Activated CD8-positive, alpha-beta memory T cell treated with anti-CD3 and anti-CD28 coated beads, Interleukin-2, amount 10 ng/mL, durations not matched to agents 7 days and 5 days (primary cell): ENCODE results near the gene APOA1. TPM values are rescaled to one million over a fixed set of nuclear protein-coding genes. Genes with fewer than 3 reads are reported as not detected.

Experiments used
- ATAC-seq: fragments of 150-1000 bp; cut with Tn5 transposase; one replicate; pipeline ENCODE4 v1.10.0; 2021; ENCODE audit warnings: moderate library complexity
- CTCF ChIA-PET: fragments of 350-600 bp; sonication (Branson Sonifier 250); formaldehyde crosslinking; loops from one replicate; lab custom pipeline; 2021; ENCODE audit warnings: antibody characterized with exemption; lab: Charles Lee
- DNase-seq: peaks from one replicate; pipeline ENCODE4 v3.0.0-alpha.2; 2020
- H3K27ac Mint-ChIP-seq: one replicate; pipeline ENCODE4 v1.8.0; 2021; ENCODE audit warnings: mild to moderate bottlenecking, mixed read lengths
- H3K27me3 Mint-ChIP-seq: one replicate; pipeline ENCODE4 v1.8.0; 2021; ENCODE audit warnings: mixed read lengths
- H3K36me3 Mint-ChIP-seq: one replicate; pipeline ENCODE4 v1.8.0; 2021; ENCODE audit warnings: mild to moderate bottlenecking, mixed read lengths
- H3K4me1 Mint-ChIP-seq: one replicate; pipeline ENCODE4 v1.8.0; 2021; ENCODE audit warnings: mixed read lengths
- H3K4me3 Mint-ChIP-seq: one replicate; pipeline ENCODE4 v1.8.0; 2021; ENCODE audit warnings: mild to moderate bottlenecking, moderate library complexity, mixed read lengths
- H3K9me3 Mint-ChIP-seq: one replicate; pipeline ENCODE4 v1.8.0; 2022; ENCODE audit warnings: low read depth, mixed read lengths
- total RNA-seq, 2 experiments: library from RNA; stranded (reverse); gene quantifications; one replicate each; pipeline ENCODE4 v1.2.3, GENCODE V29; 2021

Gene APOA1
- total RNA-seq, 2 experiments from 2014 or later: 0.23 TPM; not detected in 1

GRCh38 chr11:116794851-116795250 lies 42.6 kb downstream of the APOA1 start:
- Mint-ChIP-seq H3K36me3 (no peaks in the 10 kb centered on the region), H3K27me3 (peaks cover 9% of the 10 kb centered on the region), H3K27ac (no peak overlapping the region), H3K4me1 (peaks cover 10% of the 10 kb centered on the region), H3K4me3 (no peak overlapping the region), H3K9me3 (no peaks in the 10 kb centered on the region)
- ATAC-seq (no peak), DNase-seq (no peak)
- CTCF ChIA-PET: interaction anchor here (0.9 to 1.1 kb wide), 2 partner anchors 18 to 41 kb away, joined by 3 to 5 read pairs; no protein-coding TSS in a partner anchor

DNA sequence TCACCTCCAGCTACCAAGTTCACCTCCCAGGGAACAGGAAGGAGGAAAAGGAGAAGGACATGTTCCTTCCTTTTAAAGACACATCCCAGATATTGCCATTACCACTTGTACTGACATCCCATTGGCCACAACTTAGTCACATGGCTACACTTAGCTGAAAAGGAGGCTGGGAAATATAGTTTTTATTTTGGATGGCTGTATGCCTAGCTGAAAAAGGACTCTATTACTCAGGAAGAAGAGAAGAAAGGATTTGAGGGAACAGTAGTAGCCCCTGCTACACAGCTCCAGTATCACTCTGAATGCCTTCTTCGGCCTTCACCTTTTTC lies 43.7 kb downstream of the APOA1 start:
- no peak overlapping the region for H3K4me3 Mint-ChIP-seq
- CTCF ChIA-PET: interaction anchor here (4.6 to 9.1 kb wide), 3 partner anchors 41 to 312 kb away, joined by 24 to 187 read pairs (median 99); partner anchors contain the start of genes APOA1 and SIK3
- DNase-seq (no peak), ATAC-seq (no peak)
- no peaks in the 10 kb centered on the region for H3K36me3 Mint-ChIP-seq
- H3K9me3 Mint-ChIP-seq: no peaks in the 10 kb centered on the region
- no peak overlapping the region for H3K27ac Mint-ChIP-seq
- peaks cover 10% of the 10 kb centered on the region for H3K4me1 Mint-ChIP-seq
- peaks cover 3% of the 10 kb centered on the region for H3K27me3 Mint-ChIP-seq

GRCh38 chr11:116792869-116793771 lies 44.3 kb downstream of the APOA1 start:
- ATAC-seq (no peak), DNase-seq (no peak)
- no peaks in the 10 kb centered on the region for H3K36me3 Mint-ChIP-seq
- H3K9me3 Mint-ChIP-seq: no peaks in the 10 kb centered on the region
- CTCF ChIA-PET: interaction anchor here (1.8 to 9.1 kb wide), 7 partner anchors 8 to 385 kb away, joined by 4 to 187 read pairs (median 23); partner anchors contain the start of genes APOA1, SIDT2 and SIK3
- H3K27me3 Mint-ChIP-seq: peaks cover 2% of the 10 kb centered on the region
- no peak overlapping the region for H3K27ac Mint-ChIP-seq
- no peak overlapping the region for H3K4me3 Mint-ChIP-seq
- H3K4me1 Mint-ChIP-seq: peaks cover 13% of the 10 kb centered on the region

- no peaks in the 10 kb centered on the region for H3K9me3 Mint-ChIP-seq
These were observed 45.1 kb downstream of the APOA1 start for GRCh38 chr11:116792144-116792868.

DNA sequence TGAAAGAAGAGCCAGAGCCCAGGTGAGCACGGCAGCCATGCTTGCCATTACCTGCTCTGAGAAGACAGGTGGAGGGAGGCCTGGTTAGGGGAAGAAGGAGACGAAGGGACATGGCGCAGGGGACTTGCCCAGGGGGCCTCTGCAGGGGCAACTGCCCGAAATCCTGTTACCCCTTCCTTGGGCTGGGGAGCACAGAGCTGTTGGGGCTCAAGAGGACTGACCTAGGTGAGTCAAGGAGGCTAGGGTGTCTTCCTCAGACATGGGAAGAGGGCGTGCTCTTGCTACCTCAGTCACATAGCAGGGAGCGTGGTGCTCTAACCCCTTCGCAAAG lies 45.6 kb downstream of the APOA1 start, which contains the start of gene APOA5:
Gene APOA5, minus strand, starts transcription at position 67 of the 331 bp plus-strand sequence. Its CDS starts 19 bp downstream, at position 48.
- H3K27ac Mint-ChIP-seq: no peak within 1 kb of the TSS
- H3K27me3 Mint-ChIP-seq: peaks cover 2% of the 10 kb centered on the region
- peaks cover 18% of the 10 kb centered on the region for H3K4me1 Mint-ChIP-seq
- DNase-seq (no peak), ATAC-seq (no peak)
- CTCF ChIA-PET: interaction anchor here (0.7 to 9.1 kb wide), 33 partner anchors 9 to 578 kb away, joined by 3 to 187 read pairs (median 5); partner anchors contain the start of genes APOA1, APOA4, APOC3 and BUD13
- H3K36me3 Mint-ChIP-seq: peaks cover 4% of the 10 kb centered on the region
- H3K9me3 Mint-ChIP-seq: no peaks in the 10 kb centered on the region
- H3K4me3 Mint-ChIP-seq: no peak within 1 kb of the TSS

More at GRCh38 chr11:116792144-116792868, 45.1 kb downstream of the APOA1 start:
- Mint-ChIP-seq H3K27me3 (peaks cover 2% of the 10 kb centered on the region), H3K4me3 (no peak overlapping the region), H3K27ac (no peak overlapping the region), H3K4me1 (peaks cover 13% of the 10 kb centered on the region), H3K36me3 (no peaks in the 10 kb centered on the region)
- CTCF ChIA-PET: interaction anchor here (1.3 to 9.1 kb wide), 11 partner anchors 9 to 386 kb away, joined by 3 to 187 read pairs (median 18); partner anchors contain the start of genes APOA1, PAFAH1B2, SIDT2 and SIK3
- no peak for ATAC-seq
- DNase-seq: no peak

GRCh38 chr11:116791002-116791812 lies 46.2 kb downstream of the APOA1 start:
- Mint-ChIP-seq H3K27me3 (peaks cover 2% of the 10 kb centered on the region), H3K4me3 (no peak overlapping the region), H3K36me3 (peaks cover 9% of the 10 kb centered on the region), H3K4me1 (peaks cover 23% of the 10 kb centered on the region), H3K9me3 (no peaks in the 10 kb centered on the region), H3K27ac (no peak overlapping the region)
- DNase-seq: peak; percentile 83
- ATAC-seq: peak; percentile 62
- CTCF ChIA-PET: interaction anchor here (0.6 to 9.1 kb wide), 38 partner anchors 8 to 577 kb away, joined by 3 to 187 read pairs (median 5); partner anchors contain the start of genes APOA1, APOA4, APOC3 and BUD13

DNA sequence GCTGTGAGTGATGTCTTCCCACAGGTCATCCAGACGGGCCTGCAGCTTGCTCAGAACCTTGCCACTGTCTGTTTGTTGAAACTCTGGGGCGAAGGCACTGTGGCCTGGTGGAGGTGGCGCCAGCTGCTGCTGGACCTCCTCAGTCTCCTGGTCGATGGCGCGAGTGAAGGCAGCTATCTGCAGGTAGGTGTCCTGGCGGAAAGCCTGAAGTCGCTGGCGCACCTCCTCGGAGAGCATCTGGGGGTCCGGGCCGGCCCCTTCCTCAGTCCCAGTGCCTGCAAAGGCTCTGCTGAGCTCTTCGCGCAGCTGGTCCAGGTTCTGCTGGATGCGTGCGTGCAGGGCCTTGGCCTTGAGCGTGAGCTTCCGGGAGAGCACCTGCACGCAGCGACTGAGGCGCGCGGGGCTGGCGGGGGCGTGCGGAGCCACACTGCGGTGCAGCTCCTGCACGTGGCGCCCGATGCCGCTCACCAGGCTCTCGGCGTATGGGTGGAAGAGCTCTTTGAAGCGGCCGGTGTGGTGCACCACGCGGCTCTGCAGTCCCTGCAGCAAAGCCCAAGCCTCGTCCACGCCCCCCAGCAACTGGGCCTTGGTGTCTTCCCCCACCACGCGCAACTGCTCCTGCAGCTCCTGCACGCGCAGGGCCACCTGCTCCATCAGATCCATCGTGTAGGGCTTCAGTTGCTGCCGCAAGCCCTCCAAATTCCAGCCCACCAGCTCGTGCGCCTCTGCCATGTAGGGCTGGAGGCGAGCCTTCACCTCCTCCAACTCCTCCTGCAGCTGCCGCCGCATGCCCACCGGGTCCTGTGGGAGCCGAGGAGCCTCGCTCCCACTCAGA lies 47.0 kb downstream of the APOA1 start:
- H3K27ac Mint-ChIP-seq: no peak overlapping the region
- H3K27me3 Mint-ChIP-seq: peaks cover 2% of the 10 kb centered on the region
- H3K4me1 Mint-ChIP-seq: peaks cover 32% of the 10 kb centered on the region
- DNase-seq (no peak), ATAC-seq (no peak)
- CTCF ChIA-PET: interaction anchor here (0.6 to 9.1 kb wide), 33 partner anchors 8 to 436 kb away, joined by 3 to 187 read pairs (median 5); partner anchors contain the start of genes APOA1, APOA4, APOC3 and BUD13
- peaks cover 16% of the 10 kb centered on the region for H3K36me3 Mint-ChIP-seq
- no peaks in the 10 kb centered on the region for H3K9me3 Mint-ChIP-seq
- H3K4me3 Mint-ChIP-seq: no peak overlapping the region

DNA sequence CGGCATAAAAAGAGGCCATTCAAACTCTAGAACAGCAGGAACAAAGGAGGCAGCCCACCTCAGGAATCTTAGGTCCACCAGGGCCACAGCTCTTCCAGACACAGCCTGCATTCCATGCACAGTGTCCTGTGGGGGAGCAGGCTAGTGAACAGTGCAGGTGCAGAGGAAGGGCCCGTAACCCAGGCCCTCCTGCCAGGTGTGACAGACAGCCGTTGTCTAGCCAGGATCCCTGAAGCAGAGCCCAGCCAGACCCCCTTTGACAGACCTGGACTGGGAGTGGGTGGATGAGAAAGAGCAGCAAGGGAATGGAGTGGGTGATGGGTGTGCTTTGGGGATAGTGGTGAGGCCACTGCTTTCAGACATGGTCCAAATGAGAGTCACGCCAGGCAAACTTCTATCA lies 48.4 kb downstream of the APOA1 start:
- peaks cover 30% of the 10 kb centered on the region for H3K36me3 Mint-ChIP-seq
- DNase-seq (no peak), ATAC-seq (no peak)
- CTCF ChIA-PET: interaction anchor here (1.1 to 9.1 kb wide), 7 partner anchors 12 to 316 kb away, joined by 4 to 187 read pairs (median 38); partner anchors contain the start of genes APOA1, BUD13 and SIK3
- H3K4me3 Mint-ChIP-seq: no peak overlapping the region
- peaks cover 2% of the 10 kb centered on the region for H3K27me3 Mint-ChIP-seq
- H3K27ac Mint-ChIP-seq: no peak overlapping the region
- H3K9me3 Mint-ChIP-seq: no peaks in the 10 kb centered on the region
- peaks cover 46% of the 10 kb centered on the region for H3K4me1 Mint-ChIP-seq

- Mint-ChIP-seq H3K27me3 (peaks cover 2% of the 10 kb centered on the region), H3K9me3 (no peaks in the 10 kb centered on the region), H3K4me3 (peak overlapping the region; percentile 82), H3K27ac (peak overlapping the region; percentile 88), H3K4me1 (peaks cover 48% of the 10 kb centered on the region), H3K36me3 (peaks cover 32% of the 10 kb centered on the region)
- DNase-seq (no peak), ATAC-seq (no peak)
- CTCF ChIA-PET: interaction anchor here (1.1 to 9.1 kb wide), 10 partner anchors 10 to 317 kb away, joined by 3 to 187 read pairs (median 4); partner anchors contain the start of genes APOA1, BUD13 and SIK3
These were observed 48.9 kb downstream of the APOA1 start for GRCh38 chr11:116788534-116788933.

DNA sequence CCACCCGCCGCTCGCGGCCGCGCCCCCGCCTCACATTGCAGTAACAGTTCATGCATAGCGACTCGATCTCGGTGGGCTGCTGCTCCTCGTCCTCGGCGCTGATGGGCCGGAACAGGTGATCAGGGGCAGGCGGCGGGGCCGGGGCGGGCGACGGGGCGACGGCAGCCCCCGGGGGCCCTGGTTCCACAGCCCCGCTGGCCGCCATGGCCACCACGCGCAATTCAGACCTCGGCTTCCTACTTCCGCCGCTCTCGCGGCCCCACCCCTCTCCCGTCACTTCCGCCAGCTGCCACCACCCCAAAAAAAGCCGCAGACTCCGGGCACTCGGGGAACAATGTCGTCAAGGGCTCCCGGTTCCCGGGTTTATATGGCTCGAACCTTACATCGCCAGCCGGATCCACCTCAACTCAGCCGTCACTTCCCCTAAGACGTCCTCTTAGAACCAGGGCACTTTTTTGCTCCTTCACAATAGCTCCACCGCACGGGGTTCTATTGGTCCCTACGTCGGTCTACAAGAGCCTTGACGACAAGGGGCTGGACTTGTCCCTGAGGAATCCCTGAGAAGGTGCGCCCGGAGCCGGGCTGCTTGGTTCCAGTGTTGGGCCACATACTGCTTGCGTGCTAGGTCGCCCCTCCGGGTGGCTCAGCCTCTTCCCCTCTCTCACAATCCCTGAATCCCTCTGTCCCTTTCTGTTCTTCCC lies 49.5 kb downstream of the APOA1 start, which contains the start of gene ZPR1:
Gene ZPR1, minus strand, starts transcription at position 238 of the 701 bp plus-strand sequence. Its CDS starts 33 bp downstream, at position 205.
- DNase-seq: peak; percentile 91
- Mint-ChIP-seq H3K4me3 (peak within 1 kb of the TSS; percentile 82), H3K27ac (peak within 1 kb of the TSS; percentile 88), H3K9me3 (no peaks in the 10 kb centered on the region), H3K4me1 (peaks cover 54% of the 10 kb centered on the region), H3K36me3 (peaks cover 38% of the 10 kb centered on the region), H3K27me3 (peaks cover 2% of the 10 kb centered on the region)
- ATAC-seq: peak; percentile 89
- CTCF ChIA-PET: interaction anchor here (0.8 to 9.1 kb wide), 13 partner anchors 9 to 443 kb away, joined by 3 to 187 read pairs (median 5); partner anchors contain the start of genes APOA1, BUD13 and SIK3

- Mint-ChIP-seq H3K36me3 (peaks cover 42% of the 10 kb centered on the region), H3K27ac (peak overlapping the region; percentile 71), H3K27me3 (peaks cover 2% of the 10 kb centered on the region), H3K9me3 (no peaks in the 10 kb centered on the region), H3K4me3 (peak overlapping the region; percentile 82), H3K4me1 (peaks cover 59% of the 10 kb centered on the region)
- peak; percentile 2 for ATAC-seq
- CTCF ChIA-PET: interaction anchor here (0.6 to 9.1 kb wide), 13 partner anchors 9 to 443 kb away, joined by 3 to 187 read pairs (median 5); partner anchors contain the start of genes APOA1, BUD13 and SIK3
- DNase-seq: no peak
These were observed 50.0 kb downstream of the APOA1 start for GRCh38 chr11:116787436-116787785.
